Rectal smooth muscle tissue (tissue), 1 donor: ENCODE results near the gene RAPGEF4.
"Not testable (repeated sequence)": the region's sequence is repeated elsewhere in the genome, so short reads cannot be mapped to it uniquely, and the experiment has no call there.

Experiments used
- H3K27ac ChIP-seq: one replicate; pipeline ENCODE4 v1.7.0; 2013; ENCODE audit warnings: low read depth, low read length, inconsistent platforms
- H3K27me3 ChIP-seq: one replicate; pipeline ENCODE4 v1.7.0; 2013; ENCODE audit warnings: low read length; ENCODE audit not compliant: control insufficient read depth, insufficient read depth
- H3K36me3 ChIP-seq: one replicate; pipeline ENCODE4 v1.7.0; 2013; ENCODE audit warnings: low read length; ENCODE audit not compliant: control insufficient read depth, insufficient read depth
- H3K4me1 ChIP-seq: one replicate; pipeline ENCODE4 v1.7.0; 2013; ENCODE audit warnings: low read length; ENCODE audit not compliant: control insufficient read depth, insufficient read depth
- H3K4me3 ChIP-seq: one replicate; pipeline ENCODE4 v1.7.0; 2013; ENCODE audit warnings: low read length
- H3K9ac ChIP-seq: one replicate; pipeline ENCODE4 v1.7.0; 2013; ENCODE audit warnings: low read length

The RAPGEF4 gene

GRCh38 chr2:172791953-172792352 lies 56.3 kb downstream of the RAPGEF4 start:
- H3K36me3 ChIP-seq, result no peaks in the 10 kb centered on the region

GRCh38 chr2:172792711-172793110 lies 57.1 kb downstream of the RAPGEF4 start:
- Histone ChIP-seq H3K4me3 (no peak overlapping the region), H3K27me3 (no peaks in the 10 kb centered on the region), H3K36me3 (no peaks in the 10 kb centered on the region), H3K9ac (no peak overlapping the region), H3K4me1 (no peaks in the 10 kb centered on the region), H3K27ac (no peak overlapping the region)

More at GRCh38 chr2:172791953-172792352, 56.3 kb downstream of the RAPGEF4 start:
- no peaks in the 10 kb centered on the region for H3K4me1 ChIP-seq
- no peak overlapping the region for H3K4me3 ChIP-seq
- H3K27me3 ChIP-seq, result no peaks in the 10 kb centered on the region
- no peak overlapping the region for H3K27ac ChIP-seq
- no peak overlapping the region for H3K9ac ChIP-seq

GRCh38 chr2:172803308-172803707 lies 67.7 kb downstream of the RAPGEF4 start:
- not testable (repeated sequence) for H3K4me1 ChIP-seq

GRCh38 chr2:172804423-172804822 lies 68.8 kb downstream of the RAPGEF4 start:
- Histone ChIP-seq H3K4me3 (no peak overlapping the region), H3K27me3 (no peaks in the 10 kb centered on the region), H3K27ac (no peak overlapping the region), H3K4me1 (peaks cover 4% of the 10 kb centered on the region), H3K9ac (no peak overlapping the region), H3K36me3 (no peaks in the 10 kb centered on the region)

More at GRCh38 chr2:172803308-172803707, 67.7 kb downstream of the RAPGEF4 start:
- not testable (repeated sequence) for H3K27me3 ChIP-seq, H3K9ac ChIP-seq, H3K27ac ChIP-seq, H3K4me3 ChIP-seq, H3K36me3 ChIP-seq

- H3K4me3 ChIP-seq, result no peak overlapping the region
- H3K36me3 ChIP-seq, result no peaks in the 10 kb centered on the region
- H3K9ac ChIP-seq, result no peak overlapping the region
- no peak overlapping the region for H3K27ac ChIP-seq
- H3K27me3 ChIP-seq, result no peaks in the 10 kb centered on the region
- H3K4me1 ChIP-seq, result peaks cover 4% of the 10 kb centered on the region
These were observed 70.8 kb downstream of the RAPGEF4 start for GRCh38 chr2:172806493-172806892.

GRCh38 chr2:172806996-172807395 lies 71.4 kb downstream of the RAPGEF4 start:
- Histone ChIP-seq H3K27ac (no peak overlapping the region), H3K4me3 (no peak overlapping the region), H3K27me3 (no peaks in the 10 kb centered on the region), H3K4me1 (peaks cover 4% of the 10 kb centered on the region), H3K9ac (no peak overlapping the region), H3K36me3 (no peaks in the 10 kb centered on the region)

- Histone ChIP-seq H3K27ac (no peak overlapping the region), H3K4me3 (no peak overlapping the region), H3K4me1 (peaks cover 4% of the 10 kb centered on the region), H3K9ac (no peak overlapping the region), H3K36me3 (no peaks in the 10 kb centered on the region), H3K27me3 (no peaks in the 10 kb centered on the region)
These were observed 72.5 kb downstream of the RAPGEF4 start for GRCh38 chr2:172808156-172808555.

- Histone ChIP-seq H3K4me3 (no peak overlapping the region), H3K27me3 (no peaks in the 10 kb centered on the region), H3K9ac (no peak overlapping the region), H3K4me1 (peaks cover 4% of the 10 kb centered on the region), H3K36me3 (no peaks in the 10 kb centered on the region), H3K27ac (no peak overlapping the region)
These were observed 75.4 kb downstream of the RAPGEF4 start for GRCh38 chr2:172811027-172811426.

GRCh38 chr2:172812158-172812744 lies 76.6 kb downstream of the RAPGEF4 start:
- Histone ChIP-seq H3K4me1 (no peaks in the 10 kb centered on the region), H3K36me3 (no peaks in the 10 kb centered on the region), H3K27ac (no peak overlapping the region), H3K4me3 (no peak overlapping the region), H3K9ac (no peak overlapping the region), H3K27me3 (no peaks in the 10 kb centered on the region)

GRCh38 chr2:172813314-172813888 lies 77.8 kb downstream of the RAPGEF4 start:
- Histone ChIP-seq H3K4me1 (no peaks in the 10 kb centered on the region), H3K27me3 (no peaks in the 10 kb centered on the region), H3K36me3 (no peaks in the 10 kb centered on the region), H3K9ac (no peak overlapping the region), H3K4me3 (no peak overlapping the region), H3K27ac (no peak overlapping the region)

GRCh38 chr2:172817411-172817810 lies 81.8 kb downstream of the RAPGEF4 start:
- no peaks in the 10 kb centered on the region for H3K36me3 ChIP-seq
- no peak overlapping the region for H3K9ac ChIP-seq
- no peaks in the 10 kb centered on the region for H3K4me1 ChIP-seq
- H3K4me3 ChIP-seq, result no peak overlapping the region
- H3K27me3 ChIP-seq, result no peaks in the 10 kb centered on the region
- no peak overlapping the region for H3K27ac ChIP-seq

GRCh38 chr2:172819943-172820342 lies 84.3 kb downstream of the RAPGEF4 start:
- Histone ChIP-seq H3K36me3 (no peaks in the 10 kb centered on the region), H3K27ac (no peak overlapping the region), H3K9ac (no peak overlapping the region), H3K4me3 (no peak overlapping the region), H3K27me3 (no peaks in the 10 kb centered on the region), H3K4me1 (no peaks in the 10 kb centered on the region)
